H1 (cell line): ENCODE results near the gene CELSR1. TPM values are rescaled to one million over a fixed set of nuclear protein-coding genes. Genes with fewer than 3 reads are reported as not detected.

Experiments used
- polyA plus RNA-seq, 7 experiments: library from polyadenylated mRNA; depleted of rRNA in 3 of 7; stranded (reverse) in 5 of 7; unstranded in 2 of 7; fragments of >200 nt in 5 of 7; fragments of 200-250 nt in 2 of 7; gene quantifications; 1 replicate in 5 of 7; 2 replicates in 1 of 7; 4 replicates in 1 of 7; pipeline versions ENCODE4 v1.2.1 to v1.2.3, GENCODE V29; 2011 to 2013; ENCODE audit warnings: missing spikeins in 2 of 7, mixed read lengths in 2 of 7
- total RNA-seq: library from RNA; stranded (reverse); fragmentation: NEBNext Ultra II Directional; extraction: Animal tissue kit (Norgen Biotek cat#: 25700); gene quantifications from 2 replicates; pipeline ENCODE4 v1.2.1, GENCODE V29; 2021
- TF ChIP-seq, protein P1 (sequence below): fragments of 300-600 bp; sonication (generic); IDR thresholded peaks from 2 replicates; pipeline ENCODE4 v1.7.1; 2012; ENCODE audit warnings: low read length, moderate library complexity, mild to moderate bottlenecking, inconsistent platforms; ENCODE audit not compliant: insufficient replicate concordance

Gene CELSR1
- total and polyA plus RNA-seq, 2 of the 8 experiments (the other 6 are each of a cell fraction or from before 2014, with no cell fraction given), result 9.0 to 12.4 TPM

DNA sequence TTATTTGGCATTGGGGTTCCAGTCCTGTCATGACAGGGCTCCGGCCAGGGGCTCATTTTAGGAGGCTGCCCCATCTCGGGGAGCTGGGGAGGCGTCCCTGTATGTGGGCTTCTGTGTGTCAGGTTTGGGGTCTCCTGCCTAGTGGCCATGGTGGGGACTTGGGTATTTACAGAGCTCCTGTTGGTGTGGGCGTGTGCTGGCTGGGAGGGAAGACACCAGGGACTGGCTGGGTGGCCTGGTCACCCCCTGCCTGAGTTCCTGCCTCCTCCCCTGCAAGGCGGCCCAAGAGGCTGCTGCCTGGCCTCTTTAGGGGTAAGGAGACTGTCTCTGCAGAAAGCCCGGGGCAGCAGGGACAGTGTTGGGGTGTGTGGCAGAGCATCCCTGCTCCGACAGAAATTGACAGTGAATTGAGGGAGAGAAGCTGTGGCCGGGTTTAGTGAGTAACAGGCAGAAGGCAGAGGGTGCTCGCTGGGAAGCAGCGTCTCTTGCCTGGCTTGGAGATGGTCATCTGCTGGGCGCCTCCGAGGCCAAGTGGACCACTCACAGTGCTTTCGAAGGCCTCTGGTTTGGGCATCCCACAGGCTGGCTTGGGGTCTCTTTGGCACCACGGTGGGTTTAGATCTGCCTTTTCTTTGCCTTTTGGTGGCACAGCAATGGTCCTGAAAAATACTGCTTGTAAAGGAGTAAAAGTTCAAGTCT is 42.5 kb upstream of the CELSR1 start (continued):
- TF ChIP-seq, protein P1, sequence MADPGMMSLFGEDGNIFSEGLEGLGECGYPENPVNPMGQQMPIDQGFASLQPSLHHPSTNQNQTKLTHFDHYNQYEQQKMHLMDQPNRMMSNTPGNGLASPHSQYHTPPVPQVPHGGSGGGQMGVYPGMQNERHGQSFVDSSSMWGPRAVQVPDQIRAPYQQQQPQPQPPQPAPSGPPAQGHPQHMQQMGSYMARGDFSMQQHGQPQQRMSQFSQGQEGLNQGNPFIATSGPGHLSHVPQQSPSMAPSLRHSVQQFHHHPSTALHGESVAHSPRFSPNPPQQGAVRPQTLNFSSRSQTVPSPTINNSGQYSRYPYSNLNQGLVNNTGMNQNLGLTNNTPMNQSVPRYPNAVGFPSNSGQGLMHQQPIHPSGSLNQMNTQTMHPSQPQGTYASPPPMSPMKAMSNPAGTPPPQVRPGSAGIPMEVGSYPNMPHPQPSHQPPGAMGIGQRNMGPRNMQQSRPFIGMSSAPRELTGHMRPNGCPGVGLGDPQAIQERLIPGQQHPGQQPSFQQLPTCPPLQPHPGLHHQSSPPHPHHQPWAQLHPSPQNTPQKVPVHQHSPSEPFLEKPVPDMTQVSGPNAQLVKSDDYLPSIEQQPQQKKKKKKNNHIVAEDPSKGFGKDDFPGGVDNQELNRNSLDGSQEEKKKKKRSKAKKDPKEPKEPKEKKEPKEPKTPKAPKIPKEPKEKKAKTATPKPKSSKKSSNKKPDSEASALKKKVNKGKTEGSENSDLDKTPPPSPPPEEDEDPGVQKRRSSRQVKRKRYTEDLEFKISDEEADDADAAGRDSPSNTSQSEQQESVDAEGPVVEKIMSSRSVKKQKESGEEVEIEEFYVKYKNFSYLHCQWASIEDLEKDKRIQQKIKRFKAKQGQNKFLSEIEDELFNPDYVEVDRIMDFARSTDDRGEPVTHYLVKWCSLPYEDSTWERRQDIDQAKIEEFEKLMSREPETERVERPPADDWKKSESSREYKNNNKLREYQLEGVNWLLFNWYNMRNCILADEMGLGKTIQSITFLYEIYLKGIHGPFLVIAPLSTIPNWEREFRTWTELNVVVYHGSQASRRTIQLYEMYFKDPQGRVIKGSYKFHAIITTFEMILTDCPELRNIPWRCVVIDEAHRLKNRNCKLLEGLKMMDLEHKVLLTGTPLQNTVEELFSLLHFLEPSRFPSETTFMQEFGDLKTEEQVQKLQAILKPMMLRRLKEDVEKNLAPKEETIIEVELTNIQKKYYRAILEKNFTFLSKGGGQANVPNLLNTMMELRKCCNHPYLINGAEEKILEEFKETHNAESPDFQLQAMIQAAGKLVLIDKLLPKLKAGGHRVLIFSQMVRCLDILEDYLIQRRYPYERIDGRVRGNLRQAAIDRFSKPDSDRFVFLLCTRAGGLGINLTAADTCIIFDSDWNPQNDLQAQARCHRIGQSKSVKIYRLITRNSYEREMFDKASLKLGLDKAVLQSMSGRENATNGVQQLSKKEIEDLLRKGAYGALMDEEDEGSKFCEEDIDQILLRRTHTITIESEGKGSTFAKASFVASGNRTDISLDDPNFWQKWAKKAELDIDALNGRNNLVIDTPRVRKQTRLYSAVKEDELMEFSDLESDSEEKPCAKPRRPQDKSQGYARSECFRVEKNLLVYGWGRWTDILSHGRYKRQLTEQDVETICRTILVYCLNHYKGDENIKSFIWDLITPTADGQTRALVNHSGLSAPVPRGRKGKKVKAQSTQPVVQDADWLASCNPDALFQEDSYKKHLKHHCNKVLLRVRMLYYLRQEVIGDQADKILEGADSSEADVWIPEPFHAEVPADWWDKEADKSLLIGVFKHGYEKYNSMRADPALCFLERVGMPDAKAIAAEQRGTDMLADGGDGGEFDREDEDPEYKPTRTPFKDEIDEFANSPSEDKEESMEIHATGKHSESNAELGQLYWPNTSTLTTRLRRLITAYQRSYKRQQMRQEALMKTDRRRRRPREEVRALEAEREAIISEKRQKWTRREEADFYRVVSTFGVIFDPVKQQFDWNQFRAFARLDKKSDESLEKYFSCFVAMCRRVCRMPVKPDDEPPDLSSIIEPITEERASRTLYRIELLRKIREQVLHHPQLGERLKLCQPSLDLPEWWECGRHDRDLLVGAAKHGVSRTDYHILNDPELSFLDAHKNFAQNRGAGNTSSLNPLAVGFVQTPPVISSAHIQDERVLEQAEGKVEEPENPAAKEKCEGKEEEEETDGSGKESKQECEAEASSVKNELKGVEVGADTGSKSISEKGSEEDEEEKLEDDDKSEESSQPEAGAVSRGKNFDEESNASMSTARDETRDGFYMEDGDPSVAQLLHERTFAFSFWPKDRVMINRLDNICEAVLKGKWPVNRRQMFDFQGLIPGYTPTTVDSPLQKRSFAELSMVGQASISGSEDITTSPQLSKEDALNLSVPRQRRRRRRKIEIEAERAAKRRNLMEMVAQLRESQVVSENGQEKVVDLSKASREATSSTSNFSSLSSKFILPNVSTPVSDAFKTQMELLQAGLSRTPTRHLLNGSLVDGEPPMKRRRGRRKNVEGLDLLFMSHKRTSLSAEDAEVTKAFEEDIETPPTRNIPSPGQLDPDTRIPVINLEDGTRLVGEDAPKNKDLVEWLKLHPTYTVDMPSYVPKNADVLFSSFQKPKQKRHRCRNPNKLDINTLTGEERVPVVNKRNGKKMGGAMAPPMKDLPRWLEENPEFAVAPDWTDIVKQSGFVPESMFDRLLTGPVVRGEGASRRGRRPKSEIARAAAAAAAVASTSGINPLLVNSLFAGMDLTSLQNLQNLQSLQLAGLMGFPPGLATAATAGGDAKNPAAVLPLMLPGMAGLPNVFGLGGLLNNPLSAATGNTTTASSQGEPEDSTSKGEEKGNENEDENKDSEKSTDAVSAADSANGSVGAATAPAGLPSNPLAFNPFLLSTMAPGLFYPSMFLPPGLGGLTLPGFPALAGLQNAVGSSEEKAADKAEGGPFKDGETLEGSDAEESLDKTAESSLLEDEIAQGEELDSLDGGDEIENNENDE, result no peak
